Transverse colon (tissue), 4 donors: ENCODE results near the gene PTPN9. TPM values are rescaled to one million over a fixed set of nuclear protein-coding genes. Genes with fewer than 3 reads are reported as not detected.

ENCODE experiments used
- DNase-seq: peaks from one replicate; pipeline ENCODE4 v3.0.0-alpha.2; 2019
- H3K27ac ChIP-seq, 4 donors: fragments of 200-600 bp; sonication (generic); 2 replicates each; pipeline ENCODE4 v1.5.1; 2016 to 2018; ENCODE audit warnings: inconsistent platforms in 4 of 4
- H3K27me3 ChIP-seq: fragments of 200-600 bp; sonication (generic); 2 replicates; pipeline ENCODE4 v1.5.1; 2017; ENCODE audit warnings: inconsistent platforms
- H3K36me3 ChIP-seq, 4 donors: fragments of 200-600 bp; sonication (generic); 2 replicates each; pipeline ENCODE4 v1.5.1; 2017 to 2019; ENCODE audit warnings: inconsistent platforms in 4 of 4
- H3K4me1 ChIP-seq, 4 donors: fragments of 200-600 bp; sonication (generic); 2 replicates each; pipeline ENCODE4 v1.5.1; 2017 to 2020; ENCODE audit warnings: inconsistent platforms in 4 of 4
- H3K4me3 ChIP-seq, 4 donors: fragments of 200-600 bp; sonication (generic); 1 replicate in 1 of 4; 2 replicates in 3 of 4; pipeline versions ENCODE4 v1.5.1 to v1.6.1; 2017 to 2019; ENCODE audit warnings: inconsistent platforms in 4 of 4
- H3K9me3 ChIP-seq, 2 donors: fragments of 200-600 bp; sonication (generic); 2 replicates each; pipeline ENCODE4 v1.5.1; 2017 to 2019; ENCODE audit warnings: inconsistent platforms in 2 of 2
- EP300 ChIP-seq: sonication (generic); formaldehyde crosslinking; IDR thresholded peaks from one replicate; pipeline ENCODE4 v1.6.1; 2017; ENCODE audit warnings: antibody characterized with exemption, low read depth
- POLR2A ChIP-seq: fragments of 450-650 bp; IDR thresholded peaks from one replicate; pipeline ENCODE4 v1.6.1; 2016; ENCODE audit warnings: antibody characterized with exemption, mild to moderate bottlenecking, moderate library complexity
- POLR2AphosphoS5 ChIP-seq, 3 donors: sonication (generic); formaldehyde crosslinking; IDR thresholded peaks; one replicate each; pipeline ENCODE4 v1.6.1; 2016; ENCODE audit warnings: antibody characterized with exemption in 3 of 3
- WGBS, 2 donors: methylation state at CpG; one replicate each; pipeline ENCODE4 v1.1.5; 2018; ENCODE audit warnings: low coverage in 1 of 2; 5-methylcytosine and 5-hydroxymethylcytosine counted together
- in situ Hi-C, 4 donors: fragments of 200-750 bp; cut with MboI; loops; one replicate each; pipeline versions ENCODE4 v1.15.0 to v1.15.1; 2017; ENCODE audit warnings: low sequenced_read_pairs in 3 of 4, low pct_ligation_motif_present in 1 of 4, low pct_unique_long_range_greater_than_20kb in 1 of 4
- intact Hi-C: fragments of 100-400 bp; cut with DNase I; formaldehyde crosslinking; loops from one replicate; pipeline ENCODE4 v1.15.1; 2023; ENCODE audit warnings: low total_unique reads
- total RNA-seq, 4 donors: library from RNA; depleted of rRNA; stranded (reverse); fragments of >200 nt; gene quantifications; one replicate each; pipeline ENCODE4 v1.1.0, GENCODE V29; 2016
- TF ChIP-seq, protein P1 (sequence below), 5 experiments: fragments of 200-600 bp in 3 of 5; fragments of 450-650 bp in 2 of 5; sonication (generic) in 3 of 5; IDR thresholded peaks; 1 replicate in 2 of 5; 2 replicates in 3 of 5; pipeline ENCODE4 v1.5.1; 2016 to 2017; ENCODE audit warnings: antibody characterized with exemption in 5 of 5, inconsistent platforms in 3 of 5, mild to moderate bottlenecking in 2 of 5, moderate library complexity in 1 of 5

PTPN9 gene
- total RNA-seq, 4 donors from 2014 or later: 16.5 to 36.3 (median 29.6) TPM

DNA sequence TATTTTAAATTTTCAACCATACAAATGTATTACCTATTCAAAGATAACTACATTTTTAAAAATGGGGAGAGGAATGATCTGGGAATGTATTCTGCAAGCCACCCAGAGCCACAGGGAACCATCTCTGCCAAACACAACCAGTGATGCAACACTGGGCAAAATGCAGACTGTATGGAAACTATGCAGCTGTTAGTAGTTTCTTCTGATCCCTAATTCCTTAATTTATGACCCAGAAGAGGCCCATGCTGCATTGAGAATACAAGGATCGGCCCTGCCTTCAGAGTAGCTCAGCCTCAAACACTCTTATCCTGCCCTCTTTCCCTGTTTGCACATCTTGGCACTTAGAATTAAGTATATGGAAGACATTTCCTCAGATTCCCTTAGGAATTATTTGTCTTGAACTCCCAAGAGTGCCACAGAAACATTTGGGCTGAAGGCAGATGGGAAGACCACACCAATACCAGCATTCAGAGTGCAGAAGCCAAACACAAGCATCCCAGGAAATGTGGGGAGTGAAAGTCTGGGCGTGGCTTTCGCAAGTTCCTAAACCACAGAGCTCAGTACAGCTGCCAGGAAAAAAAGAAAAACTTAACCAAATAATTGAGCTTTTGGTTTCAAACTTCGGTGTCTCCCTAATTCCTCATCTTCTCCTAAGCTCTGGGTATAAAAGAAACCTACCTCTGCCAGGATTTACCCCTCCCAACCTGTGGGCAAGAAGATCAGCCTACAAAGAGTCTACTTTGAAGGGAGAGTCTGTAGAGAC lies 41.1 kb upstream of the PTPN9 start:
- in situ Hi-C loops: no loop called here
- H3K4me1 ChIP-seq: peaks cover 5 to 28% (median 13%) of the 10 kb centered on the region in 4 donors
- peak; percentile 22 for DNase-seq
- peak overlapping the region; percentile 69 to 75 (median 70) for H3K27ac ChIP-seq
- no peaks in the 10 kb centered on the region for H3K27me3 ChIP-seq
- peaks cover 0 to 31% (median 15%) of the 10 kb centered on the region in 4 donors for H3K36me3 ChIP-seq
- TF ChIP-seq, protein P1, sequence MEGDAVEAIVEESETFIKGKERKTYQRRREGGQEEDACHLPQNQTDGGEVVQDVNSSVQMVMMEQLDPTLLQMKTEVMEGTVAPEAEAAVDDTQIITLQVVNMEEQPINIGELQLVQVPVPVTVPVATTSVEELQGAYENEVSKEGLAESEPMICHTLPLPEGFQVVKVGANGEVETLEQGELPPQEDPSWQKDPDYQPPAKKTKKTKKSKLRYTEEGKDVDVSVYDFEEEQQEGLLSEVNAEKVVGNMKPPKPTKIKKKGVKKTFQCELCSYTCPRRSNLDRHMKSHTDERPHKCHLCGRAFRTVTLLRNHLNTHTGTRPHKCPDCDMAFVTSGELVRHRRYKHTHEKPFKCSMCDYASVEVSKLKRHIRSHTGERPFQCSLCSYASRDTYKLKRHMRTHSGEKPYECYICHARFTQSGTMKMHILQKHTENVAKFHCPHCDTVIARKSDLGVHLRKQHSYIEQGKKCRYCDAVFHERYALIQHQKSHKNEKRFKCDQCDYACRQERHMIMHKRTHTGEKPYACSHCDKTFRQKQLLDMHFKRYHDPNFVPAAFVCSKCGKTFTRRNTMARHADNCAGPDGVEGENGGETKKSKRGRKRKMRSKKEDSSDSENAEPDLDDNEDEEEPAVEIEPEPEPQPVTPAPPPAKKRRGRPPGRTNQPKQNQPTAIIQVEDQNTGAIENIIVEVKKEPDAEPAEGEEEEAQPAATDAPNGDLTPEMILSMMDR (IDR thresholded peaks at IDR 0.05): no peak
- TF ChIP-seq EP300 (no peak), POLR2AphosphoS5 (IDR thresholded peaks at IDR 0.05) (no peak), POLR2A (no peak)
- 37% methylated on average over 4 of the region's 4 CpGs; no CpG with 5 or more reads in 1 of the 2 donors for WGBS, 2 donors
- intact Hi-C loops: no loop called here
- no peaks in the 10 kb centered on the region for H3K9me3 ChIP-seq
- no peak overlapping the region for H3K4me3 ChIP-seq

DNA sequence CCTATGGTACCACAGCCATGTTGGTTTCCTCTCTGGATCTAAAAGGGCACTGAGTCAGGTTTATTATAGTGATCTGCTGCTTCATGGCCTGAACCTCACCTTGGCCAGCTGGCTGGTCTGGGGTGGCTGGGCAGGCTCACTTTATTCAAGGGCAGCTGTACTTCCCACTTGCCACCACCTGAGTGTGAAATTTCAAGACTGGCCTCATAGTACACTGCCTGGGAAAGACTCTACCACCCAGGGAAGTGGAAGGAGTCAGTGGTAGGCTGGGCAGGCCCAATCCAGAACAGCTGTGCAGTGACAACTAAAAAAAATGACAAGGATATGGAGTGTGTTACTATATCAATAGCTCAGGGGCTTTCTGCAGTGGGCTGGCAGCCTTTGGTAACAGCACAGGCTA lies 37.7 kb upstream of the PTPN9 start:
- in situ Hi-C loops (no loop called here), intact Hi-C loops (no loop called here)
- TF ChIP-seq, protein P1 (IDR thresholded peaks at IDR 0.05): no peak
- TF ChIP-seq EP300 (no peak), POLR2A (no peak), POLR2AphosphoS5 (IDR thresholded peaks at IDR 0.05) (no peak)
- no peak overlapping the region for H3K4me3 ChIP-seq
- H3K27me3 ChIP-seq: no peaks in the 10 kb centered on the region
- H3K36me3 ChIP-seq: peaks cover 0 to 50% (median 24%) of the 10 kb centered on the region in 4 donors
- DNase-seq: no peak
- no peak overlapping the region for H3K27ac ChIP-seq
- peaks cover 5 to 19% (median 12%) of the 10 kb centered on the region in 4 donors for H3K4me1 ChIP-seq
- H3K9me3 ChIP-seq: no peaks in the 10 kb centered on the region

DNA sequence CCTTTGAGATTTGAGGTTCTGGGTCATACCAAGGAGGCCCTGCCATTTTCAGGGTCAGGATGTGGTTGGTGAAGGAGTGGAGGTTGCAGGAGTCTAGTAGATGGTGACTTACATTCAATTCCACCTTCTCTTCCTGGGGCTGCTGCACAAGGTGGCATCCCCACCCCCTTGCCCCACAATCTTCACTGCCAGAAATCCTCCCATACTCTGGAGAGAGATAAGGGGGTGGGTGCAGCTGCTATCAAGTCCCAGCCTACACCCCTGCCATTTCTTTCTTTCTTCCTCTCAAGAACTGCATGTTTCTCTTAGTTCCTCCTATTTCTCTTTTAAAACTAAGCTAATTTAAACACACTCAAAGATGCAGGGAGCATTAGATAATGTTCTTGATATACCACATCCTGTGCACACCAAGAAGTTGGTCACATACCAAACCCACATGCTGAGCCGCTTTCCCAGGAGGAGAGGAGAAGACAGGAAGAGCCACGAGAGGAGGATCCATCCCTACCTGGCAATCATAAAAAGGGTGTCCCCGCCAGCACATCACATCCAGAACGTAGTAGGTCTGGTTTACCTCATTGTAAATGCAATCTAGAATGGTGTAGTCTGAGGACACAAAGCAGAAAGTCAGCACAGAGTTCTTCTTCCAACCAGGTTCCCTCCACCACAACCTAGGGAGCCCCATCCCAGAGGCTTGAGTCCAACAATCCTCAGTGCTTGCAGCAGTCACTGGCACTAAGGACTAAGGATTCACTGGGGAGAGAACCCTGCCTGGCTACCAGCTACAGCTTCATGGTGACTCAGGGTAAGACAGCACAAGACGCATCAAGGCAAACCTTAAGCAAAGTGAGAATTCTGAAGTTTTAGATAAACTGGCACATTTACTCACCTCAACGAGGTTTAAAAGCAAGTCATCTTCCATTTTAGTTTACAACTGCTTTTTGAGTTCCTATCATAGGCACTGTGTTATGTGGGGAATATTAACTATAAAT lies 27.9 kb upstream of the PTPN9 start:
- H3K27ac ChIP-seq: peak overlapping the region in 3 of 4 donors; percentile 4 to 22 (median 6)

More for the DNA sequence above, 27.9 kb upstream of the PTPN9 start:
- Histone ChIP-seq H3K36me3 (peaks cover 0 to 41% (median 19%) of the 10 kb centered on the region in 4 donors), H3K4me3 (no peak overlapping the region), H3K4me1 (no peaks in the 10 kb centered on the region), H3K9me3 (no peaks in the 10 kb centered on the region), H3K27me3 (no peaks in the 10 kb centered on the region)
- TF ChIP-seq POLR2A (no peak), POLR2AphosphoS5 (IDR thresholded peaks at IDR 0.05) (no peak), EP300 (no peak)
- TF ChIP-seq, protein P1 (IDR thresholded peaks at IDR 0.05): no peak
- in situ Hi-C loops (no loop called here), intact Hi-C loops (no loop called here)
- peak; percentile 45 for DNase-seq
- 76 to 78% methylated on average over 2 to 6 of the region's 6 CpGs for WGBS, 2 donors
